Chondrocyte (in vitro differentiated cells): ENCODE results near the gene OR9A2. TPM values are rescaled to one million over a fixed set of nuclear protein-coding genes. Genes with fewer than 3 reads are reported as not detected.

ENCODE experiments used
- DNase-seq: peaks from one replicate; pipeline ENCODE4 v3.0.0; 2021; ENCODE audit warnings: mixed read lengths, low spot score
- H3K27ac Mint-ChIP-seq: one replicate; pipeline ENCODE4 v1.8.0; 2021; ENCODE audit warnings: mild to moderate bottlenecking, moderate library complexity, mixed read lengths; ENCODE audit not compliant: unreplicated experiment
- H3K27me3 Mint-ChIP-seq: 2 replicates; pipeline ENCODE4 v1.8.0; 2021; ENCODE audit warnings: low read depth, mixed read lengths
- H3K36me3 Mint-ChIP-seq: 2 replicates; pipeline ENCODE4 v1.8.0; 2021; ENCODE audit warnings: low read depth, mixed read lengths
- H3K4me1 Mint-ChIP-seq: 2 replicates; pipeline ENCODE4 v1.8.0; 2021; ENCODE audit warnings: low read depth, mild to moderate bottlenecking, mixed read lengths
- H3K4me3 Mint-ChIP-seq: one replicate; pipeline ENCODE4 v1.8.0; 2021; ENCODE audit warnings: mild to moderate bottlenecking, moderate library complexity, mixed read lengths; ENCODE audit not compliant: unreplicated experiment
- H3K9me3 Mint-ChIP-seq: 2 replicates; pipeline ENCODE4 v1.8.0; 2021; ENCODE audit warnings: low read depth, mixed read lengths
- CTCF ChIP-seq: fragments of 200-600 bp; sonication (generic); IDR thresholded peaks from 2 replicates; pipeline ENCODE4 v1.5.0; 2021; ENCODE audit warnings: antibody characterized with exemption, mild to moderate bottlenecking, moderate library complexity
- total RNA-seq: library from RNA; stranded (reverse); gene quantifications from 3 replicates; pipeline ENCODE4 v1.2.1, GENCODE V29; 2021

The OR9A2 gene
- total RNA-seq, 1 donor from 2014 or later, result not detected

GRCh38 chr7:143027683-143028082, 751 bp upstream of the OR9A2 start:
- DNase-seq, result no peak
- Mint-ChIP-seq H3K36me3 (no peaks in the 10 kb centered on the region), H3K9me3 (no peaks in the 10 kb centered on the region), H3K27me3 (peaks cover 6% of the 10 kb centered on the region), H3K4me3 (no peak overlapping the region), H3K4me1 (no peaks in the 10 kb centered on the region), H3K27ac (no peak overlapping the region)
- TF ChIP-seq CTCF, result no peak

- Mint-ChIP-seq H3K9me3 (no peaks in the 10 kb centered on the region), H3K27me3 (peaks cover 6% of the 10 kb centered on the region), H3K27ac (no peak overlapping the region), H3K36me3 (no peaks in the 10 kb centered on the region), H3K4me3 (no peak overlapping the region), H3K4me1 (no peaks in the 10 kb centered on the region)
- DNase-seq, result no peak
- TF ChIP-seq CTCF, result no peak
Observed at GRCh38 chr7:143025371-143025770, 1.6 kb downstream of the OR9A2 start.

- no peak overlapping the region for H3K27ac Mint-ChIP-seq
Observed at GRCh38 chr7:143023047-143023446, 3.9 kb downstream of the OR9A2 start.

GRCh38 chr7:143018931-143019330, 8.0 kb downstream of the OR9A2 start:
- H3K27me3 Mint-ChIP-seq, result no peaks in the 10 kb centered on the region

More at GRCh38 chr7:143023047-143023446, 3.9 kb downstream of the OR9A2 start:
- DNase-seq, result no peak
- H3K9me3 Mint-ChIP-seq, result no peaks in the 10 kb centered on the region
- no peak overlapping the region for H3K4me3 Mint-ChIP-seq
- no peak for TF ChIP-seq CTCF
- no peaks in the 10 kb centered on the region for H3K27me3 Mint-ChIP-seq
- H3K36me3 Mint-ChIP-seq, result no peaks in the 10 kb centered on the region
- H3K4me1 Mint-ChIP-seq, result peaks cover 3% of the 10 kb centered on the region

GRCh38 chr7:143016996-143017395, 9.9 kb downstream of the OR9A2 start:
- Mint-ChIP-seq H3K4me1 (peaks cover 45% of the 10 kb centered on the region), H3K27me3 (no peaks in the 10 kb centered on the region), H3K9me3 (no peaks in the 10 kb centered on the region), H3K27ac (no peak overlapping the region), H3K36me3 (no peaks in the 10 kb centered on the region), H3K4me3 (no peak overlapping the region)
- TF ChIP-seq CTCF, result no peak
- no peak for DNase-seq

More at GRCh38 chr7:143018931-143019330, 8.0 kb downstream of the OR9A2 start:
- no peak overlapping the region for H3K4me3 Mint-ChIP-seq
- TF ChIP-seq CTCF, result no peak
- no peaks in the 10 kb centered on the region for H3K9me3 Mint-ChIP-seq
- no peaks in the 10 kb centered on the region for H3K36me3 Mint-ChIP-seq
- no peak overlapping the region for H3K27ac Mint-ChIP-seq
- H3K4me1 Mint-ChIP-seq, result peaks cover 36% of the 10 kb centered on the region
- DNase-seq, result no peak
